ENCODE results near the gene WFDC2.

GRCh38 chr20:45502561-45502960 lies 33.0 kb downstream of the WFDC2 start:
- no peak for TF ChIP-seq CTCF (IDR thresholded peaks at IDR 0.05; ENCODE audit: low read depth, low read length, poor library complexity, severe bottlenecking)
- TF ChIP-seq EZH2phosphoT487 (IDR thresholded peaks at IDR 0.05; ENCODE audit: borderline replicate concordance, low read length) = no peak
